NCI-H1092 (cell line): ENCODE results near the gene PCDHGB3.
"Not testable (repeated sequence)": the region's sequence is repeated elsewhere in the genome, so short reads cannot be mapped to it uniquely, and the experiment has no call there.

ENCODE experiments used
- DNase-seq: peaks from one replicate; lab custom pipeline; 2025; lab: John Stamatoyannopoulos, UW

PCDHGB3 gene

DNA sequence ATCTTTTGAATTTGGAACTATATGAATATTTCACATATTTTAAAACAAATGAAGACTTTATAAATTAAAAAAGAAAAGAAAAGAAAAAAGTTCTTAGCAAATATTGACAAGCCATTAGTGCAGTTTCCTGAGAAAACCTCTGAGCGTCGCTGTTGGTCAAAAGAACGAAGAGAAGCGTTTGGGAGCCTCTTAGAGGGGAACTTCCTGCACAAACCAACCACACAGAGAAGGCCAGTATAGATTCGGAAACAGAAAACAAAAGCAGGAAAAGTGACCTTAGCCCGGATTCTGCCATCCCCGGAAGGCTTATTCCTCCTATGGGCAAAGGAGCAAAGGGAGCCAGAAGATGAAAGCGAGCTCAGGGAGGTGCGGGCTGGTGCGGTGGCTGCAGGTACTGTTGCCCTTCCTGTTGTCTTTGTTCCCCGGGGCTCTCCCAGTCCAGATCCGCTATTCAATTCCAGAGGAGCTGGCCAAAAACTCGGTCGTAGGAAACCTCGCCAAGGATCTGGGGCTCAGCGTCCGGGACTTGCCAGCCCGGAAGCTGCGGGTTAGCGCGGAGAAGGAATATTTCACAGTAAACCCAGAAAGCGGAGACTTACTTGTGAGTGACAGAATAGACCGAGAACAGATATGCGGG lies 10.1 kb upstream of the PCDHGB3 start, which contains the start of gene PCDHGB2:
TSS of gene PCDHGB2 (plus strand) at position 205 of the 637 bp plus-strand sequence. CDS start at position 347, 142 bp downstream.
- DNase-seq, result no peak

DNA sequence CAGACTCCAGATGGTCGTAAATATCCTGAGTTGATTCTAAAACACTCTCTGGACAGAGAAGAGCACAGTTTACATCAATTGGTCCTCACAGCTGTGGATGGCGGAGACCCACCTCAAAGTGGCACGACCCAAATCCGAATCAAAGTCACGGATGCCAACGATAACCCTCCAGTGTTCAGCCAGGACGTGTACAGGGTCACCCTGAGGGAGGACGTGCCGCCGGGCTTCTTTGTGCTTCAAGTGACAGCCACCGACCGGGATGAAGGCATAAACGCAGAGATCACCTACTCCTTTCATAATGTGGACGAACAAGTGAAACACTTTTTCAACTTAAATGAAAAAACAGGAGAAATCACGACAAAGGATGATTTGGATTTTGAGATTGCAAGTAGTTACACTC lies 9.4 kb upstream of the PCDHGB3 start:
- DNase-seq, result no peak

DNA sequence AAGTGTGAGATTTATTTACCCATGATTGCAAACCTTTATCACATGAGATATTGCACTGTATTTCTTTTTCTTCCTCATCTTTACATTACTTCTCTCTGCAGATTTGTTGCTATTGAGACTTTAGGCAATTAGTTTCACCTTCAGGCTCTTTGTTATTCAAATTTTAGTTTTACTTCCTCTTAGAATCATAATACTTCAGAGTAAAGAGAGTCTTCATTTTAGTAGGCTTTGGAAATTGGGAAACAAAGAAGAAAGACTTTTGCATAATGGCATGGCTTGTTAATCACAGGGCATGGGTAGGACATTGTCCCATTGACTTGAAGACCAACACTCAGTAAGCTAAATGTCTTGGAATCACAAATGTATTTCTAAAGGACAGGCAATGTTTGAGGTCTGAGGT lies 7.3 kb upstream of the PCDHGB3 start:
- no peak for DNase-seq

DNA sequence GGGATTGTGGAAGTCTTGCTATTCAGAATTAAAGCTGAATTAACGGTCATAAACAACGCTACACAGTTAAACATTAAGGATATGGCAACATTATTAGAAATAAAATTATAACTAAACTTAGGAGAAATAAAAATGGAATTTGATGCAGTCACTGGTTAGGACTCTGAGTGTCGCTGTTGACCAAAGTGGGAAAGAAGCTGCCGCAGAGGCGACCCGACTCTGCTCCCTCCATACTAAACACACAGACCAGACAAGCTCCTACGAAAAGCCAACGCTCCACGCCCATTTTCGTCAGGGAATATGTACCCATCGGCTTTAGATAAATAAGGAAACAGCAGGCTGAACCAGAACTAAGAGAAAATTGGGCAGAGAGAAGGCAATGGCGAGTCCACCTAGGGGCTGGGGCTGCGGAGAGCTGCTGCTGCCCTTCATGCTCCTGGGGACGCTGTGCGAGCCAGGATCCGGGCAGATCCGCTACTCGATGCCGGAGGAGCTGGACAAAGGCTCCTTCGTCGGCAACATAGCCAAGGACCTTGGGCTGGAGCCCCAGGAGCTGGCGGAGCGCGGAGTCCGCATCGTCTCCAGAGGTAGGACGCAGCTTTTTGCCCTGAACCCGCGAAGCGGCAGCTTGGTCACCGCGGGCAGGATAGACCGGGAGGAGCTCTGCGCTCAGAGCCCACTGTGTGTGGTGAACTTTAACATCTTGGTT lies 5.9 kb upstream of the PCDHGB3 start, which contains the start of gene PCDHGA5:
TSS of gene PCDHGA5 (plus strand) at position 211 of the 709 bp plus-strand sequence. CDS start at position 380, 169 bp downstream.
- no peak for DNase-seq

DNA sequence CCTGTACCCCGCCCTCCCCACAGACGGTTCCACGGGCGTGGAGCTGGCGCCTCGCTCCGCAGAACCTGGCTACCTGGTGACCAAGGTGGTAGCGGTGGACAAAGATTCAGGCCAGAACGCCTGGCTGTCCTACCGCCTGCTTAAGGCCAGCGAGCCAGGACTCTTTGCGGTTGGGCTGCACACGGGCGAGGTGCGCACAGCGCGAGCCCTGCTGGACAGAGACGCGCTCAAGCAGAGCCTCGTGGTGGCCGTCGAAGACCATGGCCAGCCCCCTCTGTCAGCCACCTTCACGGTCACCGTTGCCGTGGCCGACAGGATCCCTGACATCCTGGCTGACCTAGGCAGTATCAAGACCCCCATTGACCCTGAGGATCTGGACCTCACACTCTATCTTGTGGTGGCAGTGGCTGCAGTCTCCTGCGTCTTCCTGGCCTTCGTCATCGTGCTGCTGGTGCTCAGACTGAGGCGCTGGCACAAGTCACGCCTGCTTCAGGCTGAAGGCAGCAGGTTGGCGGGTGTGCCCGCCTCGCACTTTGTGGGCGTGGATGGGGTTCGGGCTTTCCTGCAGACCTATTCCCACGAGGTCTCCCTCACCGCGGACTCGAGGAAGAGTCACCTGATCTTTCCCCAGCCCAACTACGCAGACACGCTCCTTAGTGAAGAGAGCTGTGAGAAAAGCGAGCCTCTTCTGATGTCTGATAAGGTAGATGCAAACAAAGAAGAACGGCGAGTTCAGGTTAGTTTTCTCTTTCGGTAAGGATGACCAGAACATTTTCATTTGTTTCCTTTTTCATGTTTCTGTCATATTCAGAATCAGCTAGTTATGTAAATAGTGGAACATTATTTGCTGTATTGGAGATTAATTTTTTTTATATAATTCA lies 3.8 kb upstream of the PCDHGB3 start:
- DNase-seq, result no peak

DNA sequence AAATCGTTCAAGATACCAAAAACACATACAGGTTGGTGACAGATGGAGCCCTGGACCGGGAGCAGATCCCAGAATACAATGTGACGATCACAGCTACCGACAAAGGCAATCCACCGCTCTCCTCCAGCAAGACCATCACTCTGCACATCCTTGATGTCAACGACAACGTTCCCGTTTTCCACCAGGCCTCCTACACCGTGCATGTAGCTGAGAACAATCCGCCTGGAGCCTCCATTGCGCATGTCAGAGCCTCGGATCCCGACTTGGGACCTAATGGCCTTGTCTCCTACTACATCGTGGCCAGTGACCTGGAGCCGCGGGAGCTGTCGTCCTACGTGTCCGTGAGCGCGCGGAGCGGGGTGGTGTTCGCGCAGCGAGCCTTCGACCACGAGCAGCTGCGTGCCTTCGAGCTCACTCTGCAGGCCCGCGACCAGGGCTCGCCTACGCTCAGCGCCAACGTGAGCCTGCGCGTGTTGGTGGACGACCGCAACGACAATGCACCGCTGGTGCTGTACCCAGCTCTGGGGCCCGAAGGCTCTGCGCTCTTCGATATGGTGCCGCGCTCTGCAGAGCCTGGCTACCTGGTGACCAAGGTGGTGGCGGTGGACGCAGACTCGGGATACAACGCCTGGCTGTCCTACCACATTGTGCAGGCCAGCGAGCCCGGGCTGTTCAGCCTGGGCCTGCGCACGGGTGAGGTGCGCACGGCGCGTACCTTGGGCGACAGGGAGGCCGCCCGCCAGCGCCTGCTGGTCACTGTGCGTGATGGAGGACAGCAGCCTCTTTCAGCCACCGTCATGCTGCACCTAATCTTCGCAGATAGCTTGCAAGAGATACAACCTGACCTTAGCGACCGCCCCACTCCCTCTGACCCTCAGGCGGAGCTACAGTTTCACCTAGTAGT lies 1.8 kb downstream of the PCDHGB3 start:
- no peak for DNase-seq

DNA sequence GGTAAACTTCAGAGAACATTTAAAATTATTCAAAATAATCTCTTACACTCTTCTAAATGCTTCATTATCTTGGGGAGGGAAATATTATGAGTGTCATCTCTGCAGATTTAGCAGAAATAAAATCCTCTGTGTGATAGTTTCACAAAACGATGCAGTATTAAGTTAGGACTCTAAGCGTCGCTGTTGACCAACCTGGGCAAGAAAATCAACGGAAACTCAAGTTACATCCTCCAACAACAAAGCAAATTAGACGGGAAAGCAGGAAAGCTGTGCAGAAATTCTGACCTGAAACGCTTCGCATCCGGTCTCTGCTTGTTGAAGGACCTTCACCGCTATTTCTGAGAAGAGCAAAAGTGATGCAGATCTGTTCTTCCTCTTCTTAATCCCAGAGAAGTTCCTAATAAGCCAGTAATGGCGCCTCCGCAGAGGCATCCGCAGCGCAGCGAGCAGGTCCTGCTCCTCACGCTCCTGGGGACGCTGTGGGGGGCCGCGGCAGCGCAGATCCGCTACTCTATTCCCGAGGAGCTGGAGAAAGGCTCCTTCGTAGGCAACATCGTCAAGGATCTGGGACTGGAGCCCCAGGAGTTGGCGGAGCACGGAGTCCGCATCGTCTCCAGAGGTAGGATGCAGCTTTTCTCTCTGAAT lies 3.8 kb downstream of the PCDHGB3 start, which contains the start of gene PCDHGA6:
TSS of gene PCDHGA6 (plus strand) at position 219 of the 645 bp plus-strand sequence. CDS start at position 412, 193 bp downstream.
- no peak for DNase-seq

DNA sequence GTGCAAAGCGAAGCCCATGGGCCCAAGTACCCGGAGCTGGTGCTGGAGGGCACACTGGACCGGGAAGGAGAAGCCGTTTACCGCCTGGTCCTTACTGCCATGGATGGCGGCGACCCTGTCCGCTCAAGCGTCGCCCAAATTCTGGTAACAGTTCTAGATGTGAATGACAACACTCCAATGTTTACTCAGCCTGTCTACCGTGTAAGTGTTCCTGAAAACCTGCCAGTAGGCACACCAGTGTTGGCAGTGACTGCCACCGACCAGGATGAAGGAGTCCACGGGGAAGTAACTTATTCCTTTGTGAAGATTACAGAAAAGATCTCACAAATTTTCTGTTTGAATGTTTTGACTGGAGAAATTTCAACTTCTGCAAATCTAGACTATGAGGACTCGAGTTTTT lies 4.6 kb downstream of the PCDHGB3 start:
- no peak for DNase-seq

DNA sequence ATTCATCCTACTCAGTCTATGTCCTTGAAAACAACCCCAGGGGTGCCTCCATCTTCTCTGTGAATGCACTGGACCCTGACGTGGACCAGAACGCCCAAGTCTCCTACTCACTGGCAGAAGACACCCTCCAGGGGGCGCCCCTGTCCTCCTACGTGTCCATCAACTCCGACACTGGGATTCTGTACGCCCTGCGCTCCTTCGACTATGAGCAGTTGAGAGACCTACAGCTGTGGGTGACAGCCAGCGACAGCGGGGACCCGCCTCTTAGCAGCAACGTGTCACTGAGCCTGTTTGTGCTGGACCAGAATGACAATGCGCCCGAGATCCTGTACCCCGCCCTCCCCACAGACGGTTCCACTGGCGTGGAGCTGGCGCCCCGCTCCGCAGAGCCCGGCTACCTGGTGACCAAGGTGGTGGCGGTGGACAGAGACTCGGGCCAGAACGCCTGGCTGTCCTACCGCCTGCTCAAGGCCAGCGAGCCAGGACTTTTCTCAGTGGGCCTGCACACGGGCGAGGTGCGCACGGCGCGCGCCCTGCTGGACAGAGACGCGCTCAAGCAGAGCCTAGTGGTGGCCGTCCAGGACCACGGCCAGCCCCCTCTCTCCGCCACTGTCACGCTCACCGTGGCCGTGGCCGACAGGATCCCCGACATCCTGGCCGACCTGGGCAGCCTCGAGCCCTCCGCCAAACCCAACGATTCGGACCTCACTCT lies 5.6 kb downstream of the PCDHGB3 start:
- not testable (repeated sequence) for DNase-seq

DNA sequence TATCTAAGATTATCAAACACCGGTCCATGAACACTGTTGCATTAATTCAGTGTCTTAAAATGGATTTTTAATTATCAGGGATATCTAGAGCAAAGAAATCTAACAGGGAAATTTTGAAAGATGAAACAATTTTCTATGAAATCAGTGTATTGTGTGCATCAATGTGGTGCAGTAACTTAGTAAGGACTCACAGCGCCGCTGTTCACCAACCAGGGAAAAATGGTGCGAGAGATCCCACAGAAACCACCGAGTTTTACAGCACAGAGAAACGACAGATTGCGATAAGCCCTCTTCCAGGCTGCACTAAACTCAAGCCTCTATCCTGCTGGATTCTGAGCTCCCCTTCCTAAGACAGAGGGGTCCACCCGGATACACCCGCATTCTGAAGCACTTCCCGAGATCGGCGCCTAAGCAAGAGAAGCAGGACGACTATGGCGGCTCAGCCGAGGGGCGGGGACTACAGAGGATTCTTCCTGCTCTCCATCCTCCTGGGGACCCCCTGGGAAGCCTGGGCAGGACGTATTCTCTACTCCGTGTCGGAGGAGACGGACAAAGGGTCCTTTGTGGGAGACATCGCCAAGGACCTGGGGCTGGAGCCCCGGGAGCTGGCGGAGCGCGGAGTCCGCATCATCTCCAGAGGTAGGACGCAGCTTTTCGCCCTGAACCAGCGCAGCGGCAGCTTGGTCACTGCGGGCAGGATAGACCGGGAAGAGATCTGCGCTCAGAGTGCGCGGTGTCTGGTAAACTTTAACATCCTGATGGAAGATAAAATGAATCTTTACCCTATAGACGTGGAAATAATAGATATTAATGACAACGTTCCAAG lies 12.6 kb downstream of the PCDHGB3 start, which contains the start of gene PCDHGA7:
TSS of gene PCDHGA7 (plus strand) at position 274 of the 826 bp plus-strand sequence. CDS start at position 432, 158 bp downstream.
- DNase-seq, result no peak

DNA sequence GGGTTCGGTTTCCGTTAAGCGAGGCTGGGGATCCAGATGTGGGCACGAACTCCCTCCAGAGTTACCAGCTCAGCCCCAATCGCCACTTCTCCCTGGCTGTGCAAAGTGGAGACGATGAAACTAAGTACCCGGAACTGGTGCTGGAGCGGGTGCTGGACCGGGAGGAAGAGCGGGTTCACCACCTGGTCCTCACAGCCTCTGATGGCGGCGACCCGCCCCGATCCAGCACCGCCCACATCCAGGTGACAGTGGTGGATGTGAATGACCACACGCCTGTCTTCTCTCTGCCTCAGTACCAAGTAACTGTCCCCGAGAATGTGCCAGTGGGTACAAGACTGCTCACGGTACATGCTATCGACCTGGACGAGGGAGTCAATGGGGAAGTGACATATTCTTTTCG lies 13.3 kb downstream of the PCDHGB3 start:
- DNase-seq, result no peak

DNA sequence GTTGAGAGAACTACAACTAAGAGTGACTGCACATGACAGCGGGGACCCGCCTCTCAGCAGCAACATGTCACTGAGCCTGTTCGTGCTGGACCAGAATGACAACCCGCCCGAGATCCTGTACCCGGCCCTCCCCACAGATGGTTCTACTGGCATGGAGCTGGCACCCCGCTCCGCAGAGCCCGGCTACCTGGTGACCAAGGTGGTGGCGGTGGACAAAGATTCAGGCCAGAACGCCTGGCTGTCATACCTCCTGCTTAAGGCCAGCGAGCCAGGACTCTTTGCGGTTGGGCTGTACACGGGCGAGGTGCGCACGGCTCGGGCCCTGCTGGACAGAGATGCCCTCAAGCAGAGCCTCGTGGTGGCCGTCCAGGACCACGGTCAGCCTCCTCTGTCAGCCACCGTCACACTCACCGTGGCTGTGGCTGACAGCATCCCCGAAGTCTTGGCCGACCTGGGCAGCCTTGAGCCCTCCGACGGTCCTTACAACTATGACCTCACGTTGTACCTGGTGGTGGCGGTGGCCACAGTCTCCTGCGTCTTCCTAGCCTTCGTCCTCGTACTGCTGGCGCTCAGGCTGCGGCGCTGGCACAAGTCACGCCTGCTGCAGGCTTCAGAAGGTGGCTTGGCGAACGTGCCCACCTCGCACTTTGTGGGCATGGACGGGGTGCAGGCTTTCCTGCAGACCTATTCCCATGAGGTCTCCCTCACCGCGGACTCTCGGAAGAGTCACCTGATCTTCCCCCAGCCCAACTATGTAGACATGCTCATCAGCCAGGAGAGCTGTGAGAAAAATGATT lies 14.6 kb downstream of the PCDHGB3 start:
- DNase-seq, result no peak

DNA sequence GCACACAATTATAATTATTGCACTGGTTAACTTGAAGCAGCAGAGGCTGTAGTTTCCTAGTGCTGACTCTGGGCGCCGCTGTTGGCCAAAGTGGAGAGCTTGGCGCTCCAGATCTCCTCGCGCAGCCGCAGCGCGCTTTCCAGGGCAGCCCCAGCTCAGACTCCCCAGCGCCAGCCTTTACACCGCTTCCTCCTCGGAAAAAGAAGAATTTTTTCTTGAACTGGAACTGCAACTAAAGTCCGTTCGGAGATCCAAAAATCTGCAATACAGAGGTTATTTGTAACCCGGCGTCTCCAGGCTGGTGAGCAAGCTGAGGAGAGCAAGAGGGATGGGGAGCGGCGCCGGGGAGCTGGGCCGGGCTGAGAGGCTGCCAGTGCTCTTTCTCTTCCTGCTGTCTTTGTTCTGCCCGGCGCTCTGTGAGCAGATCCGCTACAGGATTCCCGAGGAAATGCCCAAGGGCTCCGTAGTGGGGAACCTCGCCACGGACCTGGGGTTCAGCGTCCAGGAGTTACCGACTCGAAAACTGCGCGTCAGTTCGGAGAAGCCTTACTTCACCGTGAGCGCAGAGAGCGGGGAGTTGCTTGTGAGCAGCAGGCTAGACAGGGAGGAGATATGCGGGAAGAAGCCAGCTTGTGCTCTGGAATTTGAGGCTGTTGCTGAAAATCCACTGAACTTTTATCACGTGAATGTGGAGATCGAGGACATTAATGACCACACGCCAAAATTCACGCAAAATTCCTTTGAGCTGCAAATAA lies 17.7 kb downstream of the PCDHGB3 start, which contains the start of gene PCDHGB4:
TSS of gene PCDHGB4 (plus strand) at position 142 of the 755 bp plus-strand sequence. CDS start at position 329, 187 bp downstream.
- not testable (repeated sequence) for DNase-seq

DNA sequence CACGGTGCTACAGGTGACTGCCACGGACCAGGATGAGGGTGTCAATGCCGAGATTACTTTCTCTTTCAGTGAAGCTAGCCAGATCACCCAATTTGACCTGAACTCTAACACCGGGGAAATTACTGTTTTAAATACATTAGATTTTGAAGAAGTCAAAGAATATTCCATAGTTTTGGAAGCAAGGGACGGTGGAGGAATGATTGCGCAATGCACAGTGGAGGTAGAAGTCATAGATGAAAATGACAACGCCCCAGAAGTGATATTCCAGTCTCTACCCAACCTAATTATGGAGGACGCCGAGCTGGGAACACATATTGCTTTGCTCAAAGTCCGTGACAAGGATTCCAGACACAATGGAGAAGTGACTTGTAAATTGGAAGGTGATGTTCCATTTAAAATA lies 18.6 kb downstream of the PCDHGB3 start:
- DNase-seq, result no peak

DNA sequence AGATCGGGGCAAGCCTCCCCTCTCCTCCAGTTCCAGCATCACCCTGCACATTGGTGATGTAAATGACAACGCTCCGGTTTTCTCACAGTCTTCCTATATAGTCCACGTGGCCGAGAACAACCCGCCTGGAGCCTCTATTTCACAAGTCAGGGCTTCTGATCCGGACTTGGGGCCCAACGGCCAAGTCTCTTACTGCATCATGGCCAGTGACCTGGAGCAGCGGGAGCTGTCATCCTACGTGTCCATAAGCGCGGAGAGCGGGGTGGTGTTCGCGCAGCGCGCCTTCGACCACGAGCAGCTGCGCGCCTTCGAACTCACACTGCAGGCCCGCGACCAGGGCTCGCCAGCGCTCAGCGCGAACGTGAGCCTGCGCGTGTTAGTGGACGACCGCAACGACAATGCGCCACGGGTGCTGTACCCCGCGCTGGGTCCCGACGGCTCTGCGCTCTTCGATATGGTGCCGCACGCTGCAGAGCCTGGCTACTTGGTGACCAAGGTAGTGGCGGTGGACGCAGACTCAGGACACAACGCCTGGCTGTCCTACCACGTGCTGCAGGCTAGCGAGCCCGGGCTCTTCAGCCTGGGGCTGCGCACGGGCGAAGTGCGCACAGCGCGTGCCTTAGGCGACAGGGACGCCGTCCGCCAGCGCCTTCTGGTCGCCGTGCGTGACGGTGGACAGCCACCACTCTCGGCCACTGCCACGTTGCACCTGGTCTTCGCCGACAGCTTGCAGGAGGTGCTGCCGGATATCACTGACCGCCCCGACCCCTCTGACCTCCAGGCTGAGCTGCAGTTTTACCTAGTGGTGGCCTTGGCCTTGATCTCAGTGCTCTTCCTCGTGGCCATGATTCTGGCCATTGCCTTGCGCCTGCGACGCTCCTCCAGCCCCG lies 19.4 kb downstream of the PCDHGB3 start:
- no peak for DNase-seq
